HepG2 (cell line): ENCODE measurements around the gene DDX19B. TPM values are rescaled to one million over a fixed set of nuclear protein-coding genes. Genes with fewer than 3 reads are reported as not detected.

Experiments used
- CBX5 ChIP-seq: sonication (generic); formaldehyde crosslinking; IDR thresholded peaks from 2 replicates; pipeline ENCODE4 v1.4.0; 2020; ENCODE audit warnings: missing genetic modification reagents, borderline replicate concordance
- CENPT ChIP-seq: sonication (generic); formaldehyde crosslinking; IDR thresholded peaks from 2 replicates; pipeline ENCODE4 v1.8.0; 2022; ENCODE audit warnings: low read depth, mild to moderate bottlenecking, moderate library complexity, missing genetic modification reagents
- ELF3 ChIP-seq: IDR thresholded peaks from 2 replicates; pipeline ENCODE4 v1.6.1; 2016; ENCODE audit warnings: missing genetic modification reagents, missing compliant biosample characterization
- ERF ChIP-seq: IDR thresholded peaks from 2 replicates; pipeline ENCODE4 v1.6.1; 2018; ENCODE audit warnings: missing biosample characterization, missing genetic modification reagents
- FOXA3 ChIP-seq: IDR thresholded peaks from 2 replicates; pipeline ENCODE4 v1.6.1; 2016; ENCODE audit warnings: missing genetic modification reagents, missing compliant biosample characterization
- FOXO1 ChIP-seq: sonication (generic); formaldehyde crosslinking; IDR thresholded peaks from 2 replicates; pipeline ENCODE4 v1.4.0; 2020; ENCODE audit warnings: missing genetic modification reagents
- GMEB2 ChIP-seq: IDR thresholded peaks from 2 replicates; pipeline ENCODE4 v1.6.1; 2016; ENCODE audit warnings: missing biosample characterization, missing genetic modification reagents, low read depth
- HNRNPLL ChIP-seq: fragments of 200-400 bp; formaldehyde crosslinking; IDR thresholded peaks from 2 replicates; pipeline ENCODE4 v1.6.1; 2017; ENCODE audit warnings: mild to moderate bottlenecking, low read depth, low read length; ENCODE audit not compliant: poor library complexity, severe bottlenecking
- IKZF4 ChIP-seq: sonication (generic); formaldehyde crosslinking; IDR thresholded peaks from 2 replicates; pipeline ENCODE4 v1.5.1; 2020; ENCODE audit warnings: borderline replicate concordance, mild to moderate bottlenecking, low read depth, missing genetic modification reagents; ENCODE audit errors: not compliant biosample characterization
- ISL2 ChIP-seq: sonication (generic); formaldehyde crosslinking; IDR thresholded peaks from 2 replicates; pipeline ENCODE4 v1.5.0; 2020; ENCODE audit warnings: missing genetic modification reagents
- JUN ChIP-seq: sonication (generic); formaldehyde crosslinking; IDR thresholded peaks from 2 replicates; pipeline ENCODE4 v1.4.0; 2020; ENCODE audit warnings: mild to moderate bottlenecking, missing genetic modification reagents
- MBNL3 ChIP-seq: fragments of 250-450 bp; sonication (Bioruptor Pico); conservative IDR thresholded peaks from 2 replicates; pipeline ENCODE4 v1.8.0; 2022; ENCODE audit warnings: mild to moderate bottlenecking, inconsistent platforms
- PRDM4 ChIP-seq: sonication (generic); formaldehyde crosslinking; IDR thresholded peaks from 2 replicates; pipeline ENCODE4 v1.9.0; 2021; ENCODE audit warnings: missing genetic modification reagents, borderline replicate concordance
- ZBTB21 ChIP-seq: sonication (generic); formaldehyde crosslinking; IDR thresholded peaks from 2 replicates; pipeline ENCODE4 v1.4.0; 2020; ENCODE audit warnings: missing genetic modification reagents
- ZBTB38 ChIP-seq: sonication (generic); formaldehyde crosslinking; IDR thresholded peaks from 2 replicates; pipeline ENCODE4 v1.5.1; 2020; ENCODE audit warnings: mild to moderate bottlenecking, missing genetic modification reagents
- ZBTB7A ChIP-seq: sonication (generic); formaldehyde crosslinking; IDR thresholded peaks from 2 replicates; pipeline ENCODE4 v1.8.0; 2022; ENCODE audit warnings: mild to moderate bottlenecking, missing genetic modification reagents
- ZKSCAN5 ChIP-seq: sonication (generic); formaldehyde crosslinking; IDR thresholded peaks from 2 replicates; pipeline ENCODE4 v1.5.1; 2020; ENCODE audit warnings: mild to moderate bottlenecking, missing genetic modification reagents
- ZNF17 ChIP-seq: sonication (generic); formaldehyde crosslinking; IDR thresholded peaks from 2 replicates; pipeline ENCODE4 v1.5.0; 2020; ENCODE audit warnings: mild to moderate bottlenecking, missing genetic modification reagents
- ZNF260 ChIP-seq: sonication (generic); formaldehyde crosslinking; IDR thresholded peaks from 2 replicates; pipeline ENCODE4 v1.4.0; 2020; ENCODE audit warnings: missing genetic modification reagents, low read depth, mild to moderate bottlenecking, borderline replicate concordance
- ZNF513 ChIP-seq: sonication (generic); formaldehyde crosslinking; conservative IDR thresholded peaks from 2 replicates; pipeline ENCODE4 v1.5.0; 2020; ENCODE audit warnings: missing genetic modification reagents
- ZNF605 ChIP-seq: sonication (generic); formaldehyde crosslinking; IDR thresholded peaks from 2 replicates; pipeline ENCODE4 v1.8.0; 2022; ENCODE audit warnings: mild to moderate bottlenecking, missing genetic modification reagents
- ZNF703 ChIP-seq: sonication (generic); formaldehyde crosslinking; IDR thresholded peaks from 2 replicates; pipeline ENCODE4 v1.5.1; 2020; ENCODE audit warnings: missing genetic modification reagents, mild to moderate bottlenecking, moderate library complexity, borderline replicate concordance
- polyA plus RNA-seq, 8 experiments: library from polyadenylated mRNA; depleted of rRNA in 3 of 8; stranded (reverse) in 7 of 8; unstranded in 1 of 8; fragments of >200 nt; fragmentation: Illumina TruSeq in 4 of 8; extraction: Trizol in 4 of 8; gene quantifications; 2 replicates each; pipeline versions ENCODE4 v1.2.1 to v1.2.3, GENCODE V29; 2011 to 2016; ENCODE audit warnings: low read depth in 4 of 8, missing spikeins in 1 of 8, mixed read lengths in 1 of 8; ENCODE audit not compliant: insufficient read depth in 1 of 8
- total RNA-seq, 5 experiments: library from RNA; depleted of rRNA; stranded (reverse); fragments of >200 nt; fragmentation: Illumina TruSeq; extraction: Trizol; gene quantifications; 2 replicates each; pipeline ENCODE4 v1.2.3, GENCODE V29; 2016; ENCODE audit warnings: low read depth in 1 of 5
- TF ChIP-seq, protein P1 (sequence below): sonication (generic); formaldehyde crosslinking; IDR thresholded peaks from 2 replicates; pipeline ENCODE4 v1.5.1; 2020; ENCODE audit warnings: mild to moderate bottlenecking, missing genetic modification reagents, moderate library complexity

The DDX19B gene
- total and polyA plus RNA-seq, 2 of the 13 experiments (the other 11 are each of a cell fraction or from before 2014, with no cell fraction given), result 36.2 to 40.0 TPM

DNA sequence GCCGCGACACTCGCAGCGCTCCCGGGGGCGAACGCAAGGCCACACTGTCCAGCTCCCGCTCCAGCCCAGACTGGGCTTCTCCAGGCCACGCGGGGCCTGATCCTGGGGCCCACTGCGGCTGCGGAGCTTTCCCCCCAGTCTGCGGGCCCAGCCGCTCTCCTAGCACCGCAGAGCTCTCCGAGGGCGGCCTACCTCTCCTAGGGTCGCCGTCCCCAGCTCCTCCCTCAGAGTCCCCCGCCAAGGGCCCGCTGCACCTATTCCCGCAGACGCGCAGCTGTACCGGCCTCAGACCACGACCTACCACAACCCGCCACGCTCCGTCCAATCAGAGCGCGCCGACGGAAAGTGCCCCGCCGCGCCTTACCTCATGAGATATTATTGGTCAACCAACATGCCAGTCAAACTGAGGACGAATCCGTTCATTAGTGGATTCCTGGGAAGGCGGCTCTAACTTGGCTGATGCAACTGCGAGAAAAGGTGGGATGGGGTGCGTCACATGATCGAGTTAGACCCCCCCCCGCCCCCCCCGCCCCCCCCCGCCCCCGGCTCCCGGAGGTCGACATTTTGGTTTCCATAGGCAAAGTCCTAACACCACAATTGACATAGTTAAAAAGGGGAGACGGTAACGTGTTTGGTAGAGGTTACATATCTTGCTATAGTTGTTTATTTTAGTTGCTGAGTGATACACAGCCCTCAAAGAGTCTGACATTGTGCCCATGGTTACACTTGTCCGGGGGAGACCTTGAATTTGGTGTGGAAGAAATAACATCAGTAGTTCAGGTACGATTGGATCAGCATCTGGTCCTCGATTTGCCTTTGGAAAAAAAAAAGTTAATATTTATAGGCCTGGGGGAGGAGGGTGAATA, 9.5 kb upstream of the DDX19B start, which contains the start of gene AARS1 (continued):
- TF ChIP-seq ZNF17 (CRISPR knock-in tag), result no peak
- peak; percentile 45; the same call in 1 of the 2 replicates for TF ChIP-seq ERF
- no peak for TF ChIP-seq IKZF4 (CRISPR knock-in tag)
- TF ChIP-seq ZBTB7A, result peak; percentile 69; the same call in 1 of the 2 replicates
- TF ChIP-seq GMEB2 (CRISPR knock-in tag), result no peak
- TF ChIP-seq PRDM4 (CRISPR knock-in tag), result no peak
- TF ChIP-seq ELF3 (CRISPR knock-in tag), result peak; percentile 60
- TF ChIP-seq ZNF703 (CRISPR knock-in tag), result no peak
- TF ChIP-seq, protein P1, sequence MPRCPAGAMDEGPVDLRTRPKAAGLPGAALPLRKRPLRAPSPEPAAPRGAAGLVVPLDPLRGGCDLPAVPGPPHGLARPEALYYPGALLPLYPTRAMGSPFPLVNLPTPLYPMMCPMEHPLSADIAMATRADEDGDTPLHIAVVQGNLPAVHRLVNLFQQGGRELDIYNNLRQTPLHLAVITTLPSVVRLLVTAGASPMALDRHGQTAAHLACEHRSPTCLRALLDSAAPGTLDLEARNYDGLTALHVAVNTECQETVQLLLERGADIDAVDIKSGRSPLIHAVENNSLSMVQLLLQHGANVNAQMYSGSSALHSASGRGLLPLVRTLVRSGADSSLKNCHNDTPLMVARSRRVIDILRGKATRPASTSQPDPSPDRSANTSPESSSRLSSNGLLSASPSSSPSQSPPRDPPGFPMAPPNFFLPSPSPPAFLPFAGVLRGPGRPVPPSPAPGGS (CRISPR knock-in tag), result peak; percentile 85; the same call in 1 of the 2 replicates
- peak; percentile 42; the same call in 1 of the 2 replicates for TF ChIP-seq JUN (CRISPR knock-in tag)
- no peak for TF ChIP-seq MBNL3 (CRISPR knock-in tag)
- TF ChIP-seq ZKSCAN5 (CRISPR knock-in tag), result no peak
- no peak for TF ChIP-seq CENPT (CRISPR knock-in tag)
- TF ChIP-seq ZNF260, result no peak
- no peak; the same call in 1 of the 2 replicates for TF ChIP-seq CBX5 (CRISPR knock-in tag)
- peak; percentile 87 for TF ChIP-seq ISL2 (CRISPR knock-in tag)
- TF ChIP-seq FOXA3 (CRISPR knock-in tag), result peak; percentile 70
- no peak; the same call in 1 of the 2 replicates for TF ChIP-seq ZBTB21
- TF ChIP-seq FOXO1 (CRISPR knock-in tag), result 0 out of 2 replicates have a peak, but pooled peaks have one; percentile 36
- TF ChIP-seq ZNF605 (CRISPR knock-in tag), result peak; percentile 94
- TF ChIP-seq HNRNPLL, result peak; percentile 93
- no peak for TF ChIP-seq ZNF513
- TF ChIP-seq ZBTB38, result peak; percentile 76; the same call in 1 of the 2 replicates
